Nucleus accumbens (tissue), 56 donors: ENCODE data around the gene PPP1R1A.

Experiments
- DNase-seq, 56 donors: peaks; one replicate each; lab custom pipeline; 2025; lab: John Stamatoyannopoulos, UW

The PPP1R1A gene

DNA sequence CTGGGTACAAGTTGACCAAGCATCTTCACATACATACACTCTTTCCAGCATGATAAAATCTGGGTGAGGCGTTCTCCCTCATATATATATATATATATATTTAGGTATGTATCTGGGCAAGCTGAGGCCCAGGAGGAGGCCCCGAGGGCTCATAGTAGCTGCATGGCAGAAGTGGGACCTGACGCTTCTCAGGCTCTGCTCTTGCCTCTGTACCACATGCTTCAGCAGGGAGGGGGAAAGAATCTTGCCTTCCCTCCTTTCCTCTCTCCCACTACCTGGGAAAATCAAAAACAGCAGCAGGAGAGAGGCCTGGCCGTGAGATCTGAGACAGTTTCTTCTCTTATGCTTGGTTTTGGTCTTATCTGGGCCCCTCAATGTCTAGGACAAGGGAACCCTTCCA, 9.2 kb downstream of the PPP1R1A start:
- DNase-seq = peak in 5 of 56 donors; percentile 39 to 60 (median 49)

DNA sequence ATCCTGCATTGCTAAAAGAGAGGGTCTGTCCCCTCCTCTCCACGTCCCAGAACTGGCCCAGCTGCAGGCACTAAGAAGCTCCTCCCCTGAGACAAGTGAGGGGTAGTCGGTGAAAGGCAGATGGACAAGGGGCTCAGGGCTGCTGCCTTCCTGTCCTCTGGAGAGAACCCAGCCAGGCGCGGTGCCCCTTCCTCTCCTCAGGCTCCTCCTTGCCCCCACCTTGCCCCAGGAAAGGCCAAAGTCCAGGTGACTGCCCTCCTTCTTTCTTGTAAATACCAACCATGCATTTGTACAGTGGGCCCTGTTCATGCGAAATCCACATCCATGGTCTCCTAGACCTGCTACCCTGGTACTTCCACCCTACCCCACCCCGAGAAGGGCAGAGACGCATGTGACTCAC, 9.7 kb downstream of the PPP1R1A start:
- DNase-seq = peak in 3 of 56 donors; percentile 31 to 63 (median 59)

DNA sequence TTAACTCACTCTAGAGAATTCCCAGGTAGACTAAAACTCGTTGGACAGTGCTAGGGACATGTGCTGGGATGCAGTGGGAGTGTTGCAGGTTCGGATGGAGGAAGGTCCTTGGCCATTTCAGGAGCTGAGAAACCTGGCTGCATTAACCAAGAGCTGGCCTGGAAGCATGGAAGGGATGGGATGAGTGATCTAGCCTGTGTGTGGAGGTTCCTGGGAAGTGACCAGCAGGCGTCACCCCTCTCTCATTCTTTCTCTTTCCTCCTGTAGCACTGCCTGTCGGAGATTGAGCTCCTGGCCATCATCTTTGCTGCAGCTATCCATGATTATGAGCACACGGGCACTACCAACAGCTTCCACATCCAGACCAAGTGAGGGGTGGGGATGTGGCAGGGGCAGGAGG, 15.6 kb downstream of the PPP1R1A start:
- no peak for DNase-seq

DNA sequence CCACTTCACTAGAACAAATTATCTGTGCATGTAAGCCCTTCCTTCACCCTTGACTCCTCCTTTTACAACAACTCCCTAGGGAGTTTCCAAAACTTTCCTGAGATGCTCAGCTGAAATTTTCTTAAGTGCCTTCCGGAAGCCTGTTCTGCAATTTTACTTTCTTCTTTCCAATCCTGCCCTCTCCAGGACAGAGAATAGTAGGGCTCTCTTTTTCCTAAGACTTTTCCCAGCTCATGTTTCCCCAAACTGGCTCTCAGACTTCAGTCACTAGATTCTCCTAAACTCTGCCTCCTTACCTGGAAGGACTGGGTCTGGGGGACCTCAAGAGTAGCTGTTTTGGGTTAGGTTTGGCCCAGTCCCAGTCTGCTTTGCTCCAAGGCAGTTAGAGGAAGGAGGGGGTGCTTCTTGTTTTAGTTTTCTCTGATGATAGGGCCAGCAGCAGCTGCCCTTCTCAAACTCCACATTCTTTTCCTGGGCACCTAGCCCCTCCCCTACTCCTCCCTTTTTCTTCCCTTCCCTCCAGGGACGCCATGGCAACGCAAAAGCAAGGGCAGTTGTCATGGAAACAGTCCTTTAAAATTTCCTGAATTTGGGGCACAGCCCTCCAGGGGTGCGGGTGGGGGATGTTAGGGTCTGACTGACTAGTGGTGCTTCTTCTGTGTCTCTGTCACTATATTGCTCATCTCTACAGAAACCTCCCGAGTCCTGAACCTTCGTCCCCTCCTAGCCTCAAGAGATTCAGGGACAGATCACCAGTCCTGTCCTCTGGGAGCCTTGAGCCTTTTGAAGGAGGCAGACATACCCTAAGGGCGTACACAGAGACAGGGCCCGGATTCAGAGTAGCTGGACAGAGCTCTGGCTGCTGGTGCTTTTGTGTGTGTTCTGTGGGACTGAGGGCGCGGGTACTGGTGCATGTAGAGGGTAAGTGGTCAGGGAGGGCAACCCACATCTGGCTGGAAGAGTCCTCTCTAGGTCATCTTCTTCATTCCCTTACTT, 17.0 kb downstream of the PPP1R1A start:
- peak in 9 of 56 donors; percentile 10 to 60 (median 40) for DNase-seq

DNA sequence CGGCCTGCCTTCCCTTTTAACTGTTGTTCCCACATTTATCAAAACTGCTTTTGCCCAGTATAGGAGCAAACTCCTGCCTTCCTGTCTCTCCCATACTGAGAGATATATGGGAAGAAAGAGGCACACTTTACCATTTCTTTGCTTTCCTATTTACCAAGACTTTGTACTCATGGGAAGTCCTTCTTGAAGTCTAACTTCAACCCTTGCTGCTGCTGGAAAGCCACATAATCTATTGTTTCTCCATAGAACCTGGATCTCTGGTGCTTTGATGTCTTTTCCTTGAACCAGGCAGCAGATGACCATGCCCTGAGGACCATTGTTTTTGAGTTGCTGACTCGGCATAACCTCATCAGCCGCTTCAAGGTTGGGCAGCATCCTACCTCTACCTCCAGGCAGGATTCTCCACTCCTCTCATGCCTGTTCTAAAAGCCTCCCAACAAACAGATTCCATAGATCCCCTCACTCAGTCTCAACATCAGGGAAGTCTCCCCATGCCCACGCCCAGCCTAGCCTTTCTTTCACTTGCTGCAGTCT, 18.4 kb downstream of the PPP1R1A start:
- no peak for DNase-seq

DNA sequence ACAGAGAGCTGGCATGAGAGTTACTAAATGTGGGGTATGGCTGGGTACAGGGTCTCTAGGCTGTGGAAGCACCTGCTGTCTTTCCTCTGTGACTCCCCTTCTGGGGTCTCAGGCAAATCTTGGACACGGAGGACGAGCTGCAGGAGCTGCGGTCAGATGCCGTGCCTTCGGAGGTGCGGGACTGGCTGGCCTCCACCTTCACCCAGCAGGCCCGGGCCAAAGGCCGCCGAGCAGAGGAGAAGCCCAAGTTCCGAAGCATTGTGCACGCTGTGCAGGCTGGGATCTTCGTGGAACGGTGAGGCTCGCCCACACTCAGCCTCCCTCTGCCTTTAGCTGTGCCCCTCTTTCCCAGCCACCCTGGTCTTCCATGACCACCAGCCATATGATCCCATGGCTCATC, 19.4 kb downstream of the PPP1R1A start:
- no peak for DNase-seq

DNA sequence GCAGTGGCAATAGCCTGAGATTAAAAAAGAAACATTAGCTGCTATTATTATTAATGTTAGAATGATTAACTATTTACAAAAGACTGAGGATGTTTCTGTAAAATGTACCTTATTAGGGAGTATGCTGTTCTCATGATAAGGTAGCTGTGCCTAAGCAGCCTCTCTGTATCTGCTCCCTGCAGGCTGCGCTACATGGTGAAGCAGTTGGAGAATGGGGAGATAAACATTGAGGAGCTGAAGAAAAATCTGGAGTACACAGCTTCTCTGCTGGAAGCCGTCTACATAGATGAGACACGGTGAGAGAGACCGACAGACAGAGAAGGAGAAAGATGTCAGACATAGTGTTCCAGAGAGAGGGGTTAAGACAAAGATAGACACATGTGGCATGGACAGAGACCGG, 21.7 kb downstream of the PPP1R1A start:
- DNase-seq = no peak

DNA sequence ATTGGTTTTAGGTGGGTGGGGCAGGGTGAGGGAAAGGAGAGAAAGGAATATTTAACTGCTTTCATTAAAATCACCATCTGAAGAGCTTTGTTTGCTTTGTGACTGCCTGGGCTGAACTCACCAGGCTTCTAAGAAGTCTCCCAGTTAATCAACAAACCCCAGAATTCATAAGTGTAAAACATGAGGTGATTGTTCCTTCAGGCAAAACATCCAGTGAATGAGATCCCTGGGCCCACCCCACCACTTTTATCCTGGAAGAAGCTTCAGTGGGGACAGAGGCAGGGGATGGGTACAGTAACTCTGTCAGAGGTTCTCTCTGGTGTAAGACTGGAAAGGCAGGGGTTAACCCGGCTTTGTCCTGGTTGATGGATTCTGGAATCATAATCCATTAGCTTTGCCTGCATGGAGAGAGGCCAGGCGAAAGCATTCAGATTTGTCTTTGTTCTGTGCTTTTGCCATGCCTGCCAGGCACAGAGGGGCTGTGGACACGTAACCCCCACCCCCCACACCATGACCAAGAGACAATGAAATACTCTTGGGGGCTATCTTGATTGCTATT, 22.4 kb downstream of the PPP1R1A start:
- DNase-seq = no peak

DNA sequence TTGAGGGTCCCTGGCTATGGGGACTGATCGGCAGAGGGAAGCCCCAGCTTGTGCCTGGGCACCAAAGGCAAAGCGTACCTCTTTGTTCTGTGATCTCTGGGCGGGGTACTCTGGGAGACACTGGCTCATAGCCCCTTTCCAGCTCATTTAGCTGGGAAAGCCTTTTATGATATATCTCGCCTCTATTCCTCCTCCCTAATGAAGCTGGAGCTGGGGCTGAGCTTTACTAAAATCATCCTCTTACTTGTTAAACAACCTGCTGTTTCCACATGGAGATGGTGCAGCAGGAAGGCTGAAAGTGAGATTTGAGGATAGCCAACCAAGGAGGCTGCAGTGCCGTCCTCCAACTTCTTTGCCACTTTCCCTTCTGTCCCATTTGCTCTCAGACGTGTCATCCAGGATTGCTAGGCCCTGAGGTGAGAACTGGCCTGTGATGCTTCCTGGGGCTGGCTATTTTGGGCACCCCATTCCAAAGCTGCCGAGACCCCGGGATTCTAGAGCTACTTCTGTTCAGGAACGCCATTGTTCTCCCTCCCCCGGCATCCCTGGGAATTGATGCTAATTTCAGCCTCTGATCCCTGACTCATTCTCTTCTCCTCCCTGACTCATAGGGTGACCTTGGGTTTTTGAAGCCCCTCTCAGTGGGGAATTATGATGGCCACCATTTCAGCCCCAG, 23.0 kb downstream of the PPP1R1A start:
- DNase-seq = peak in 1 of 56 donors; percentile 20

DNA sequence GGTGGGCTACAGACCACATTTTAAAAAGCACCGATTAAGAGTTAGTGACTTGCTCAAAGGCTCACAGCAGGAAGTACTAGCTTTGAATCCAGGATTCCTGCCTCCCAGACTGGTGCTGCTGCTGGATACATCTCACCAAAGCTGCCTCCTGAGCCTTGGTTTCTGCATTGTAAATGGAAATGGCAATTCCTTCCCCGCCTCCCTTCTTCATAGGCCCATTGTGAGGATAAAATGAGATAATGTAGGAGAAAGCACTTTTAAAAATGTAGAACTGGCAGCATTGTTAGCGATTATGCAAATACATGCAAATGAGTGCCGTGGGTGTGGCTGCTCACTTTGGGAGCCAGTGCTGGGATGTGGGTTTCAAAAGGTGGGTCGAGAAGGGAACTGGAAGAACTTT, 23.7 kb downstream of the PPP1R1A start:
- DNase-seq = peak in 8 of 56 donors; percentile 16 to 56 (median 42)

DNA sequence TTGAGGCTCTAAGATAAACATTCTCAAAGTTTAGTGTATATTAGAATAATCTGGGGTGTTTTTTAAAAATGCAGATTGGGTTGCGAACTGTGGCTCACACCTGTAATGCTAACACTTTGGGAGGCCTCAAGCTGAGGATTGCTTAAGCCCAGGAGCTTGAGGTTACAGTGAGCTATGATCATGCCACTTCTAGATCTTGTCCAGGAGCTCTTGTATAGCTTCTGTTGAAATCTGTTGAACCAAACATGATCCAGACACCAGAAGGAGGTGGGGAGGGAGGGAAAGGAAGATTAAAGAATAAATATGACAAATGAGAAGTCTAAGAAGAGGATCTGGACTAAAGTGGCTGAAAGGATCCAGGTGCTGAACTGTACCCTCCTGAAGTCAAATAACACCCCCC, 24.7 kb downstream of the PPP1R1A start:
- DNase-seq = no peak

DNA sequence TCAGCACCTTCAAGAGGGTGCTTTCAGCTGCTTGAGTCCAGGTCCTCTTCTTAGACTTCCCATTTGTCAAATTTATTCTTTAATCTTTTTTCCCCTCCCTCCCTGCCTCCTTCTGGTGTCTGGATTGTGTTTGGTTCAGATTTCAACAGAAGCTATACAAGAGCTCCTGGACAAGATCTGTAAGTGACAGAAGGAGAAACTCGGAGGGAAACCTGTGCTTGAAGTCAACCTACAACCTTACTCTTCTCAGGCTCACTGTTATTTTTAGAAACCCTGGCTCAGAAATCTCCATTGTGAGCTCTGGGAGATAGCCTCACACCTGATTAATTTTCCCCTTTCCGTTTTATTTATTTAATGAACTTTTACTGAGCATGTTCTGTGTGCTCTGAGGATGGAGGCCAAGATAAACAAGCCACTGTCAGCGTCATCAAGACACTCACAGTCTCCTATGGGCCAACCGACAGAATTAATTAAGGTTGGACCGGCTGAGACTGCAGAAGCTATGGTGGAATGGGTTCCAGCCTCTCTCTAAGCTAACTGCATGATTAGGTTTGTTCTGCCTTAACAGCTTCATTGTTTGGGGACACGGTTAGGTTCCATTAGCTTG, 25.6 kb downstream of the PPP1R1A start:
- no peak for DNase-seq

DNA sequence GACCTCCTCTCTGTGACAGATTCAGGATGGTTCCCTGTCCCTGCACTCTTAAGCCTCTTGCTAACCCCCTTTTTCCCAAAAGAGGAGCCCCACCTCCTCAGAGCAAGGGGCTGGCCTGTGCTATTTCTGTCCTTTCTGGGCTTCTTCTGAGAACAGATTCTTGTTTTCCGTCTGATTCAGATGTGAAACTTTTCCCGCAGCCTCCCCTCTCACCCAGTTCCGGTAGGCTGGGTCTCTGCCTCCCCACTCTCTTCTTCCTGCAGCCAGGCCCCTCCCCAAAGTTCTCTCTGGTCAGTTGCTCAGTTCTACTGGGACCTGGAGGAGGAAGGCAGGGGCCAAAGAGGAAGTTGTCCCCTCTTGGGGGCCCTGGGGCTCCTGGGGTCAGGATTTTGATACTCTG, 27.3 kb downstream of the PPP1R1A start:
- peak in 9 of 56 donors; percentile 7 to 36 (median 19) for DNase-seq

DNA sequence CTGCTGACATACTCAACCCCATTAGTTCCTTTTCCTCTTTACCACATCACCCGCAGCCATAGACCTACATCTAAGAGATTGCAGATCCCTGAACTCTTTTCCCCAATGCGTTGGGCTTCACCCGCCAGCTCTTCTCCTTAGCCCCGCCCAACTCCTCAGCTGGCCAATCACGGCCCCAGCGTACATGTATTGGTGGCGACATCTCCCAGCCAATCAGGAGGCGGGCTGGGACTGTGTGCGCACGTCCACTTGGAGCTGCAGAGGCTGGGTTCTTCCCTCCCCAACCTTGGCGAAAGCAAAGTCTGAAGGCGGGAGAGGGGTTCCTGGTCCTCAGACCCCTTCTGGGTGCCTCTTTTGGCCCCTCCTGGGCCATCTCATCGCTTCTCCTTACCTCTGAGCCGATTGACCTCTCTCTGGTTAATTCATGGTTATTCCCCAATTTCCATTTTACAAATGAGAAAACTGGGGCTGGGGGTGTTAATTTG, 28.0 kb downstream of the PPP1R1A start:
- DNase-seq = peak; percentile 25 to 94 (median 82)

DNA sequence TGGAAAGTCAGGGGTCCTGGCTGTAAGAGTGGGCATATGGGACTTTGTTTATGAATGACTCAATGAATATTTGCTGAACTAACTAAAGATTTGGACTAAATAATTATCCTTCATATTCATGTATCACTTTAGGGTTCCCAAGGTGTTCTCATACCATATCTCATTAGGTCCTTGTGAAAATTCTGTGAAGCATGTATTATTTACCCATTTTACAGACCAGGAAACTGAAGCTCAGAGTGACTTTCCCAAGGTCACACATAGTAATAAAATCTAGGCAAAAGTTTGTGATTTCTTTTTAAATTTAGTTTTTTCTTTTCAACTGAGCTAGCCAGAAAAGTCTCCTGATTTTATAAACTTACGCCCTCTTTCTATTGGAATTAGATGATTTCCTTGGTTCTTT, 29.7 kb downstream of the PPP1R1A start:
- no peak for DNase-seq

DNA sequence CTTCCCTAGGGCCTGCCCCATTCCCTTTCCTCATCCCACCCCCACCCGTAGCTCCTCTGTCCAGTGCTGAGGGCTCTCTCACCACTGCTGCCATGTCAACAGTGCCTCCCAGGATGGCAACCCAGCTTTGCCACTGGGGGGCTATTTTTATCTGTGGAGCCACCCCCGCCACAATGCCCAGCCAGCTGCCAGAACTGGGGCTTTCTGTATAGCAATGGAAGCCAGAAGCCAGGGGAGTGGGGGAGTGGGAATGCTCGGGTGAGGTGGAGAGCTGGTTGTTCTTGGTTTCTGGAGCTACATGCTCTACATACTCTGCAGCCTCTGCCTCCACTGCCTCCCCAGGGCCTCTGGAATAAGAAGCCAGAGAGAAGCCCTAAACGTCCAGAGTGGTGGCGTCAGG, 30.1 kb downstream of the PPP1R1A start:
- DNase-seq = no peak

DNA sequence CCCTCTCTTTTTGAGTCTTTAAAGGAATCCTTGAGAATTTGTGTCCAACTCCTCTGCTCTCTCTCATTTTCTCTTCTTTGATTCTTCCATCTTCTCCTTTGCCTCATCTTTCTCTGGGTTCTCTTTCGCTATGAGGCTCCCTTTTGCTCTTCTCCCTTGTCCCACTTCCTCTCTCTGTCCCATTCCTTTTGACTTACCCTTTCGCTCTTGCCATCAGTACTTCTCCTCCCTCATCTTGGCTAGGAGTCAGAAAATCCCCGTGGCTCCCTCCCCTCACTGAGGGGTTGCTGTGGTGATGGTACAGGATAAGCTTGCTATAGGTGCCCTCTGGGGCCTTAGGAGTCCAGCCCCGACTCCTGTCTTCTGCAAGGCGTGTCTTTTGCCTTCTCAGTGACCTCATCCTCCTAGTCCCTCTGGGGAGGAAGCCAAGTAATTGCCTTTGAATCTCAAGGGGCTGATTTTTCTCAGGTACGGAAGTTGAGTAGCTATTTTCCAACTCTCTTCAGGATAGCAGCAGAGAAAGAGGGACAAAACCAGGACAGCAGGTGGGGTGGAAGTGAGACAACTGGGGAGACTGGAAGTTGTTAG, 32.7 kb downstream of the PPP1R1A start:
- no peak for DNase-seq

DNA sequence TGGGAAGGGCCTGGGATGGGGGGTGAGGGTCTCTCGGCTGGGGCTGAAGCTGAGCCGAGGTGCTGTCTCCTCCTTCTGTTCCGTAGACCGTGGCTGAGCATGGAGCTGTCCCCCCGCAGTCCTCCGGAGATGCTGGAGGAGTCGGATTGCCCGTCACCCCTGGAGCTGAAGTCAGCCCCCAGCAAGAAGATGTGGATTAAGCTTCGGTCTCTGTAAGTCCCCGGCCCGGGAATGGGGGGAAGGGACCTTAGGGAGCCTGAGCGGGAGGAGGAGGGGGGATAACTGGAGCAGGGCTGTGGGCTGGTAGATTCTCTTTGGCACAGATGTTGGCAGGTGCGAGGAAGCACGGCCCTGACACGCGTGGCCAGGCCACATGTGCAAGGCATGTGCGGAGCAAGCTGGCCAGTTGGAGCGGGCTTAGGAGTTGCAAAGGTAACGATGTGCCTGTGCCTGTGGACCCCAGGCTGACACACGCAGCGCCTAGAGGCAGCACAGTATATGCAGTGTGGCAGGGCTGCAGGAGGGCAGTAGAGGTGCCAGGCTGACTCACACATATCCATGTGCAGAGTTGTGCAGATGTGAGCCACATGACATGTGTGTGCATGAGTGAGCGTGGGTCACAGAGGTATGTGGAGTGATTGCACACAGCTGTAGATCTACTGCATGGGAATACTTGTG, 38.5 kb downstream of the PPP1R1A start:
- peak in 17 of 56 donors; percentile 15 to 60 (median 41) for DNase-seq

DNA sequence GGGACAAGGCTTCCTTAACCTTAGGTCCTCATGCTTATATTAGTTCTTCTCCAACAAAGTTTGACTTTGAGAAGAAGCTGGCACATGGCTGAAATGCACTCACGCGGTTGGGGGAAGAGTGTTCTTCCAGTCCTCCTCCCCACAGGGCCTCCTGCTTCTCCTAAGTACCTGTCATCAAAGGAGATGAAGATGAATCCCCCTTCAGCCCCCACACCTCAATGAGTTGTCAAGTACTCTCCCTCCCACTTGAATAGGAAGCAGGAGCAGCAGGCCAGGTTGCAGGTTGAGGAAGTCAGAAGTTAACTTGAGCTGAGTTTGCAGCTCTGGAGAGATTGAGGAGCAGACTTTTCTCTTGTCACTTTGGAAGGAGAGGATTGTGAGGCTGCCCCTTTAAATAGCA, 41.9 kb downstream of the PPP1R1A start:
- DNase-seq = peak in 27 of 56 donors; percentile 10 to 84 (median 54)
